Liver (tissue), 3 donors: ENCODE measurements around the gene ECI2.

Experiments
- RAD21 ChIP-seq, 2 donors: IDR thresholded peaks; 2 replicates each; pipeline ENCODE4 v1.6.1; 2016; ENCODE audit warnings: antibody characterized with exemption in 2 of 2, mild to moderate bottlenecking in 2 of 2
- TF ChIP-seq, protein P1 (sequence below): IDR thresholded peaks from 2 replicates; pipeline ENCODE4 v1.6.1; 2016; ENCODE audit warnings: antibody characterized with exemption, mild to moderate bottlenecking
- TF ChIP-seq, protein P2 (sequence below): fragments of 150-350 bp; IDR thresholded peaks from 2 replicates; pipeline ENCODE4 v1.5.1; 2017; ENCODE audit warnings: improper control_type of control experiment, low read depth, low read length; ENCODE audit not compliant: missing input control
- TF ChIP-seq, protein P3 (sequence below): IDR thresholded peaks from 2 replicates; pipeline ENCODE4 v1.6.1; 2016; ENCODE audit warnings: antibody characterized with exemption
- donor health status: healthy.
- donor health status: healthy.

DNA sequence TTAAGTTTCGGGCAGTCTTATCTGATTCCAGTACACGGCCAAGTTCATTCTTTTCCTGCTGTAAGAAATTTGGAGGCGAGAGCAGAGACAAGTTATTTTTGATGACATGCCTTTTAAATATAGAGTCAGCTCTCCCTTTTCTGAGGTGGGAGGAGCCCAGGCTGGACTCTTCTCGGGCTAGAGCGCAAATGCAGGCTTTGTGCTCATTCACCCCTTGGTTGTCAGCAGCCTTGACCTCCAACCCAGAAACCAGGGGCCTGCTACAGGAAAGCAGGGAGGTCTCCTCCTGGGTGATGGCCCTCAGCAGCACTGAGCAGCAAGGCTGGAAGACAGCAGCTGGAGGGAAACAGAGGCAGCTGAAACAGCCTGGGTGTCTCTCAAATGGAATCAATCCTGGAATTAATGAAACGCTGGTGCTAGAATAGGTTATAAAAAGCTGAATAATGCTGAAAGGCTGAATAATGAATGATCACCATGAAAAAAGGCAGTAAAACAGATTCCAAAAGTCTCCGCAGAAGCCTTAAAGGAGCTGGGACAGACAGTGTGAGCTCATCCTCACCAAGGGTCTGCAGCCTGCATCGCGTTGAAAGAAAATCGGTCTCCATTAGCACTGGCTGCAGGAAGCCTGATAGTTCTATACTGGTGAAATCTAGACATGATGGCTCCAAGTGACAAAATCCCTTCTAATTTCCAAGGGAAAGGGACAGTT lies 28.2 kb upstream of the ECI2 start:
- TF ChIP-seq, protein P1, sequence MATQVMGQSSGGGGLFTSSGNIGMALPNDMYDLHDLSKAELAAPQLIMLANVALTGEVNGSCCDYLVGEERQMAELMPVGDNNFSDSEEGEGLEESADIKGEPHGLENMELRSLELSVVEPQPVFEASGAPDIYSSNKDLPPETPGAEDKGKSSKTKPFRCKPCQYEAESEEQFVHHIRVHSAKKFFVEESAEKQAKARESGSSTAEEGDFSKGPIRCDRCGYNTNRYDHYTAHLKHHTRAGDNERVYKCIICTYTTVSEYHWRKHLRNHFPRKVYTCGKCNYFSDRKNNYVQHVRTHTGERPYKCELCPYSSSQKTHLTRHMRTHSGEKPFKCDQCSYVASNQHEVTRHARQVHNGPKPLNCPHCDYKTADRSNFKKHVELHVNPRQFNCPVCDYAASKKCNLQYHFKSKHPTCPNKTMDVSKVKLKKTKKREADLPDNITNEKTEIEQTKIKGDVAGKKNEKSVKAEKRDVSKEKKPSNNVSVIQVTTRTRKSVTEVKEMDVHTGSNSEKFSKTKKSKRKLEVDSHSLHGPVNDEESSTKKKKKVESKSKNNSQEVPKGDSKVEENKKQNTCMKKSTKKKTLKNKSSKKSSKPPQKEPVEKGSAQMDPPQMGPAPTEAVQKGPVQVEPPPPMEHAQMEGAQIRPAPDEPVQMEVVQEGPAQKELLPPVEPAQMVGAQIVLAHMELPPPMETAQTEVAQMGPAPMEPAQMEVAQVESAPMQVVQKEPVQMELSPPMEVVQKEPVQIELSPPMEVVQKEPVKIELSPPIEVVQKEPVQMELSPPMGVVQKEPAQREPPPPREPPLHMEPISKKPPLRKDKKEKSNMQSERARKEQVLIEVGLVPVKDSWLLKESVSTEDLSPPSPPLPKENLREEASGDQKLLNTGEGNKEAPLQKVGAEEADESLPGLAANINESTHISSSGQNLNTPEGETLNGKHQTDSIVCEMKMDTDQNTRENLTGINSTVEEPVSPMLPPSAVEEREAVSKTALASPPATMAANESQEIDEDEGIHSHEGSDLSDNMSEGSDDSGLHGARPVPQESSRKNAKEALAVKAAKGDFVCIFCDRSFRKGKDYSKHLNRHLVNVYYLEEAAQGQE, result no peak
- TF ChIP-seq, protein P2, sequence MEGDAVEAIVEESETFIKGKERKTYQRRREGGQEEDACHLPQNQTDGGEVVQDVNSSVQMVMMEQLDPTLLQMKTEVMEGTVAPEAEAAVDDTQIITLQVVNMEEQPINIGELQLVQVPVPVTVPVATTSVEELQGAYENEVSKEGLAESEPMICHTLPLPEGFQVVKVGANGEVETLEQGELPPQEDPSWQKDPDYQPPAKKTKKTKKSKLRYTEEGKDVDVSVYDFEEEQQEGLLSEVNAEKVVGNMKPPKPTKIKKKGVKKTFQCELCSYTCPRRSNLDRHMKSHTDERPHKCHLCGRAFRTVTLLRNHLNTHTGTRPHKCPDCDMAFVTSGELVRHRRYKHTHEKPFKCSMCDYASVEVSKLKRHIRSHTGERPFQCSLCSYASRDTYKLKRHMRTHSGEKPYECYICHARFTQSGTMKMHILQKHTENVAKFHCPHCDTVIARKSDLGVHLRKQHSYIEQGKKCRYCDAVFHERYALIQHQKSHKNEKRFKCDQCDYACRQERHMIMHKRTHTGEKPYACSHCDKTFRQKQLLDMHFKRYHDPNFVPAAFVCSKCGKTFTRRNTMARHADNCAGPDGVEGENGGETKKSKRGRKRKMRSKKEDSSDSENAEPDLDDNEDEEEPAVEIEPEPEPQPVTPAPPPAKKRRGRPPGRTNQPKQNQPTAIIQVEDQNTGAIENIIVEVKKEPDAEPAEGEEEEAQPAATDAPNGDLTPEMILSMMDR, result no peak
- no peak for TF ChIP-seq RAD21 (IDR thresholded peaks at IDR 0.05)
- TF ChIP-seq, protein P3, sequence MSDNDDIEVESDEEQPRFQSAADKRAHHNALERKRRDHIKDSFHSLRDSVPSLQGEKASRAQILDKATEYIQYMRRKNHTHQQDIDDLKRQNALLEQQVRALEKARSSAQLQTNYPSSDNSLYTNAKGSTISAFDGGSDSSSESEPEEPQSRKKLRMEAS, result no peak
